NCI-H510A (cell line): Measurements from ENCODE around the gene MCOLN2.

Experiments used
- DNase-seq: peaks from one replicate; lab custom pipeline; 2025; lab: John Stamatoyannopoulos, UW

Gene MCOLN2

GRCh38 chr1:84985365-84985764, 11.5 kb downstream of the MCOLN2 start:
- DNase-seq: peak; percentile 21

DNA sequence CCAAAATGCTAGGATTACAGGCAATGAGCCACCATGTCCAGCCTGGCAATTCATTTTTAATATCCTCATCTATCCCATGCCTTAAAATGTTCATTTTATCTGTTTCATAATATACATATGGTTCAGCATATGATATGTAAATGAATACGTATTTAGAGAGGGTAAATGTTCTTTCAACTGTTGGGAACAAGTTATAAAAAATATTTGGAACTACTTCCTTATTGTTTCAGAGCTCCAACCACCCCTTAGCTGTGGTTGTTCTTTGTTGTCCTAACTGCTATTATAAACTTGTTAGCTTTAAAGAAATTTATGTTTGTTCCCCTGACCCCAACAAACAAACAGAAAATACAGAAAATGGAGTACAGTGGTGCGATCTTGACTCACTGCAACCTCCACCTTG, 14.5 kb downstream of the MCOLN2 start:
- no peak for DNase-seq

- DNase-seq: no peak
Measured at GRCh38 chr1:84975035-84975434, 21.9 kb downstream of the MCOLN2 start.

DNA sequence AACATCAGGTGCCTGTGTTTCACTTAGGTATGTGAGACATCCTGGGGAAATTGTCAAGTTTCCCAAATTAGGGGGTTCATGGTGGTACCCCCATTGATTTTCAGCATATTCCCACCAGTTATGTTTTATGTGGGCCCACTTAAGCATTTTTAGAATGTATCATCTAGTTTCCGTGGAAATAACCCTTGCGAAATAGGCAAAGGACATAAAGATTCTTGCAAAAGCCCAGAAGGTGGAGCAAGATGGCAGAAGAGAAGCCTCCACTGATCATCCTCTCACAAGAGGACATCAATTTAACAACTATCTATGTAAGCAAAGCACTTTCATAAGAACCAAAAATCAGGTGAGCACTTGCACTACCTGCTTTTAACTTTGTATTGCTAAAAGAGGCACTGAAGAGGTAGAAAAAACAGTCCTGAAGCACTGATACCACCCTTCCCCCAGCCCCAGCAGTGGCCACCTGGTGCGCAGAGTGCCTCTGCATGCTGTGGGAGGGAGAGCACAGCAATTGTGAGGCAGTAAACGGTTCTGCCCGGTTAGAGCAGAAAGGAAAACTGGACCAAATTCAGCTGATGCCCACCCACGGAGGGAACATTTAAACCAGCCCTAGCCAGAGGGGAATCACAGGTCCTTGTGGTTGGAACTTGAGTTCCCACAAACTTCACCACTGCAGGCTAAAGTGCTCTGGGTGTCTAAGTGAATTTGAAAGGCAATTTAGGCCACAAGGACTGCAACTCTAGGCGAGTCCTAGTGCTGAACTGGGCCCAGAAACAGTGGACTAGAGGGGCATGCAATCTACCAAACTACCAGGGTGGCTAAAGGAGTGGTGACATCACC, 23.2 kb downstream of the MCOLN2 start:
- no peak for DNase-seq

DNA sequence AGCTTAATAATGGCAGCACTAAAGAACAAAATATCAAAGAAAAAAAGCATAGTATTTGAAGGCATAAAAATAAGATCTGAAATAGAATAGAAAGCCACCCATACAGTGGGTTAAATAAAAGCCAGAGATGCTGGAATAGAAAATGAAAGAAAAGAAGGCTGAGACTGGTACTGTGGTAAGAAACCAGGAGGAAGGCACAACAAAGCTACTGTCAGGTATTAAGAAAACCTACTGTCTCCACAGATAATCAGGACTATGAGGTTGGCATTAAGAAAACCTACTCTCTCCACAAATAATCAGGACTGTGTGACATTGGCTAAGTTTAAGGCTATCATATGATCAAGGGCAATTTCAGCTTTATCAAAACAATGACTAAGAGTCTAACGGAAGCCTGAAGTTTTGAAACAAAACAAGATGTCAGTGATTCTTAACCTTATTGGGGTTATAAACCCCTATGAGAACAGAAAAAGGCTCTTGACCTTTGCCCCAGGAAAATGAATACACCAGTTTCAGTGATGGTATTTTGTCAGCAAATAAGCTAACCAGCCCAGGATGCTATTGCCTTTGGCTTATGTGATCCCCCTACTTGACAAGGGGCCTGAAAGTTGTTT, 24.4 kb downstream of the MCOLN2 start:
- DNase-seq: no peak

DNA sequence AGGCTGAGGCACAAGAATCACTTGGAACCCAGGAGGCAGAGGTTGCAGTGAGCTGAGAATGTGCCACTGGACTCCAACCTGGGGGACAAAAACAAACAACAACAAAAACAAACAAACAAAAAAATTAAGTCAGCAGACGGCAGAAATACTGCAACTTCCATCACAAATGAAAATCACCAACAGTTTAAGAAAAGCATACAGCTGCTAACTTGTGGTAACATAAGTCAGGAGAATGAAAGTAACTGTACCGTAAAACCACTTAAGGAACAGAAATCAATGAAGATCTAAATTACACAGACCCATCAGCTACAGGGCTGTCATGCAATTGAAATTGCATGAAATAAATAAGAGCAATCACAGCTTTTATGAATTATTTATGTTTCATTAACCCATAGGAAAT, 25.0 kb downstream of the MCOLN2 start:
- DNase-seq: no peak

GRCh38 chr1:84969489-84970250, 27.2 kb downstream of the MCOLN2 start:
- DNase-seq: no peak

GRCh38 chr1:84968865-84969264, 28.0 kb downstream of the MCOLN2 start:
- no peak for DNase-seq

- no peak for DNase-seq
Measured at GRCh38 chr1:84968101-84968500, 28.8 kb downstream of the MCOLN2 start.

DNA sequence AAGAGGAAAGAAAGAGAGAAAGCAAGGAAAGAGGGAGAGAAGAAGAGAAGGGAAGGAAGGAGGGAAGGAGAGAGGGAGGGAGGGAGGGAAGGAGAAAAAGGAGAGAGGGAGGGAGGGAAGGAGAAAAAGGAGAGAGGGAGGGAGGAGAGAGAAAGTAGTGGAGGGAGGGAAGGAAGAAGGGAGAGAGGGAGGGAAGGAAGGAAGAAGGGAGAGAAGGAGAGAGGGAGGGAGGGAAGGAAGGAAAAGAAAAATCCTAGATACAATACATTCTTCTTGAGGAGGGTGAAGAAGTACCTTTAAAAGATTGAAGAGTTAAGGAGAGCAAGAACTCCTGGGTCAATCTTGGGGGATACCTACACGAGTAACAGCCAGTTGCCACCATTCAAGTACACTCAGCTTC, 29.2 kb downstream of the MCOLN2 start:
- no peak for DNase-seq

DNA sequence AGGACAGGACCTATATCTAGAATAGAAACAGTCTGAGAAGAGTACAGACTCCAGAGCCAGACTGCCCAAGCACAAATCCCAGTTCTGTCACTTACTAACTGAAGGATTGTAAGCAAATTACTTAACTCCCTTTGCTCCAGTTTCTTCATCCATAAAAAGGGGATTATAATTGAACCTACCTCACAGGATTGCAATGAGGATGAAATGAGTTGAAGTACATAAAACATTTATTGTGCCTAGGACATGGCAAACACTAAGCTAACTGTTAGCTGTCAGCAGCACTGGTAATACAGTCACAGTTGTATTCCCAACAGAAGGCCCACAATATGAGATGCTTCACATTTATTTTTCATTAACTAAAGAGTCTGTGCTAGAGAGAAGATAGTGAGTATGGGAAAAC, 33.9 kb downstream of the MCOLN2 start:
- DNase-seq: no peak

DNA sequence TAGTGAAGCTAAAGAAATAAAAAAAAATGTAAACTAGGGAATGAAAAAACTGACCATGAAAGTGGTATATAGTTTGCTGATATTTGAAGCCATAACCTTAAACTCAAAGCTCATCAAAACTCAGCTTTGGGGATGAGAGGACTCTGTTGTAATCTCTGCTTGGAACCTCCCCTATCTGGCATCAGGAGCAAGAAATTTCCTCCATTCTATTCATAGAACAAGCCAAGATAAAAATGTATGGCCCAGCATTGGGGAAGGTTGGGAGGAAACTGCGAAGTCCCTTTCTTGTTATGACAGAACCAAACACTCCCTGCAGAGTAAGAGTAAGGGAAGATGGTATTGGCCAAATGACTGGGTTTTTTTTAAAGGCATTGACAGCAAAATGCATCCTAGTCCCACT, 35.6 kb downstream of the MCOLN2 start:
- no peak for DNase-seq

GRCh38 chr1:84960371-84960770, 36.5 kb downstream of the MCOLN2 start:
- no peak for DNase-seq

DNA sequence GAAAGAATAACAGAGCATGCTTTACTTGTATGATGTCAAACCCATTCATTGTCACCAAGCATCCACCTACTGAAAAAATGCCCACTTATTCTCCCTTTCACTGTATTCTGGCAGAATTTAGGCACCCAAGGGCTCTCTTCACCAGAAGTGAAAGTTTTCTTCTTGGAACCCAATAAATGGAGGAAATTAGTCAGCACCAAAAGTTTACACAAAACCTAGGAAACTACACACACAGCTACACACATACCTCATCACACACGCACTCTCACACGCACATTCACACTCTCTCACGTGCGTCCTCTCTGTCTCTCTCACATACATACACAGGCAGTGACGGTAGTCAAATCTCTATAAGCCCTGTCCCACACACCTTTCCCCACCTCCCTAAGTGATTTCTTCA, 37.6 kb downstream of the MCOLN2 start:
- no peak for DNase-seq

GRCh38 chr1:84957966-84958365, 38.9 kb downstream of the MCOLN2 start:
- no peak for DNase-seq

- no peak for DNase-seq
Measured at GRCh38 chr1:84956655-84957054, 40.3 kb downstream of the MCOLN2 start.

DNA sequence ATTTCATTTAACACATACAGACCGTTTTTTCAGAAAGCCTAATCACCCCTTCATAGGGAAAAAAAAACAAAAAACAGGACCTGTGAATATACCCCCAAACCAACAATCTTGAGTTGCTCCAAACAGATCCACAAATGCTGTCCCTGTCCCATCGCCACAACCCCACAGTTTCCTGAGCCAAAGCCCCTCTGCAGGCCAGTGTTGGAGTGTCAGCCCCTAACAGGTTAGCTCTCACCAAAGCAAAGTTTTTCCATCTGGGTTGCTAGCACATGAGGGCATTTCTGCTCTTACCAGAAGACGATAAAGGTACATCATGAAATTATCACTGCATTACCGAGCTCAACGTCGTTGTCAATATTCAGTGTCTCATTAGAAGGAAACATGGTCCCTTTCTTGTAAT, 40.8 kb downstream of the MCOLN2 start:
- DNase-seq: no peak

DNA sequence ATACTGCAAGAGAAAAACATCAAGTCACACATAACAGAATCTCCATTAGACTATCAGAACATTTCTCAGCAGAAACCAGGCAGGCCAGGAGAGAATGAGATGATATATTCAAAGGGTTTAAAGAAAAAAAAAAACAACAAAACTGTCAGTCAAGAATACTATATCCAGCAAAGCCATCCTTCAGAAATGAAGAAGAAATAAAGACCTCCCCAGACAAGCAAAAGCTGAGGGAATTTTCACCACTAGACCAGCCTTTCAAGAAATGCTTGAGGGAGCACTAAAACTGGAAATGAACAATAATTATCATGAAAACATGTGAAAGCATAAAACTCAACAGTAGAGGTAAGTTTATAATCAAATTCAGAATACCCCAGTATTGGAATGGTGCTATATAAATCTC, 47.2 kb downstream of the MCOLN2 start:
- no peak for DNase-seq

GRCh38 chr1:84947536-84948410, 49.1 kb downstream of the MCOLN2 start:
- DNase-seq: no peak

GRCh38 chr1:84946631-84947030, 50.3 kb downstream of the MCOLN2 start:
- DNase-seq: no peak

DNA sequence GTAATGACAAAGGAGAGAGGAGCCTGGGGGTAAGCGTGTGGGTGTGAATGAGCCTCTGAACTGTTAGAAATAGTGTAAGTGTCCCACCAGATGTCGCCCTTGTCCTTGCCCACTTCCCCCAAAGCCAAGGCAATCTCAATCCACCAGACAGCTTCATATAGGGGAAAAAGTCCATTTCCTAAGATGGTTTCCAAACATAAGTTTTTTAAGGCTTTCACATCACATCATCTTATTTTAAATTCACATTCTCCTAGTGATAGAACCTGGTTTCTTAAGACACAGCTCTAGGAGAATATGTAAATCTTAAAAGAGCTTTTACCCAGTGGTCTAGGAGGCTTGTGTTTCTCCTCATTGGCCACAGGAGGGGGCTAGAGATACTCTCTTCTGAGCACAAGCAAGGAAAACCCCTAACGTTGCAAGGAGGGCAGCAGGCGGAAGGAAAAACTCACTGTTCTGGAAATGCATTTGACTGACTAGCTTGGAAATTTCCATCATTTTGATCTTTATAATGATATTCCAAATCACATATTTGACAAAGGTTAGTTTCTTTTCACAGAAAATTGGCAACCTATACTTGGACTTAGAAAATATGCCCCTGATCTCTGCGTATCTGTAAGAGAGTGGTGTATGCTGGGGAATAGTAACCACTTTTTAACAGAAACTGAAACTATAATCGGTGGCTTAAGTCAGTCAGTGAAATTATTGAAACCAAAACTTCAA, 52.0 kb downstream of the MCOLN2 start:
- DNase-seq: peak; percentile 65
